GM12878 (cell line): Measurements from ENCODE around the gene TMEM18. TPM values are rescaled to one million over a fixed set of nuclear protein-coding genes. Genes with fewer than 3 reads are reported as not detected.

Experiments
- BCL3 ChIP-seq: IDR thresholded peaks from 2 replicates; pipeline ENCODE4 v1.6.1; 2011; ENCODE audit warnings: borderline replicate concordance, low read depth, mild to moderate bottlenecking, moderate library complexity, low read length; ENCODE audit not compliant: insufficient read depth, poor library complexity, severe bottlenecking
- BHLHE40 ChIP-seq, 2 experiments: fragments of 450-650 bp in 1 of 2; IDR thresholded peaks; 2 replicates each; pipeline ENCODE4 v1.6.1; 2011 to 2017; ENCODE audit warnings: low read depth in 2 of 2, borderline replicate concordance in 1 of 2, improper control_type of control experiment in 1 of 2, low read length in 1 of 2, mild to moderate bottlenecking in 1 of 2
- BRCA1 ChIP-seq: IDR thresholded peaks from 2 replicates; pipeline ENCODE4 v1.6.1; 2011; ENCODE audit warnings: low read depth, low read length, improper control_type of control experiment
- CEBPZ ChIP-seq: fragments of 150-350 bp; IDR thresholded peaks from 2 replicates; pipeline ENCODE4 v1.6.1; 2016; ENCODE audit warnings: low read depth, low read length
- CREM ChIP-seq: IDR thresholded peaks from 2 replicates; pipeline ENCODE4 v1.6.1; 2014; ENCODE audit warnings: antibody characterized with exemption, low read depth
- ETV6 ChIP-seq, 2 experiments: fragments of 450-650 bp in 1 of 2; IDR thresholded peaks in 1 of 2; conservative IDR thresholded peaks in 1 of 2; 2 replicates each; pipeline ENCODE4 v1.6.1; 2014; ENCODE audit warnings: antibody characterized with exemption in 1 of 2, borderline replicate concordance in 1 of 2, low read depth in 1 of 2, mild to moderate bottlenecking in 1 of 2, moderate library complexity in 1 of 2
- FOS ChIP-seq: IDR thresholded peaks from 3 replicates; pipeline ENCODE4 v1.6.1; 2011; ENCODE audit warnings: borderline replicate concordance; ENCODE audit not compliant: insufficient read length; ENCODE audit errors: extremely low read depth
- IRF3 ChIP-seq: fragments of 450-650 bp; IDR thresholded peaks from 2 replicates; pipeline ENCODE4 v1.6.1; 2014; ENCODE audit warnings: mild to moderate bottlenecking
- JUND ChIP-seq: IDR thresholded peaks from 2 replicates; pipeline ENCODE4 v1.6.1; 2012; ENCODE audit warnings: low read depth, mild to moderate bottlenecking, low read length, improper control_type of control experiment, moderate library complexity
- MEF2B ChIP-seq: fragments of 450-650 bp; IDR thresholded peaks from 2 replicates; pipeline ENCODE4 v1.6.1; 2018; ENCODE audit warnings: mild to moderate bottlenecking, moderate library complexity; ENCODE audit not compliant: partially characterized antibody, poor library complexity, severe bottlenecking
- MXI1 ChIP-seq: fragments of 150-350 bp; IDR thresholded peaks from 2 replicates; pipeline ENCODE4 v1.6.1; 2011; ENCODE audit warnings: low read depth, mild to moderate bottlenecking, inconsistent platforms, low read length, improper control_type of control experiment
- PBX3 ChIP-seq: IDR thresholded peaks from 2 replicates; pipeline ENCODE4 v1.6.1; 2011; ENCODE audit warnings: mild to moderate bottlenecking, low read depth, low read length, moderate library complexity; ENCODE audit not compliant: insufficient replicate concordance
- RELA ChIP-seq: fragments of 450-650 bp; IDR thresholded peaks from 2 replicates; pipeline ENCODE4 v1.8.0; 2014; ENCODE audit warnings: borderline replicate concordance; ENCODE audit not compliant: partially characterized antibody
- TARDBP ChIP-seq: IDR thresholded peaks from 2 replicates; pipeline ENCODE4 v1.6.1; 2016; ENCODE audit warnings: borderline replicate concordance
- ZNF592 ChIP-seq: fragments of 450-650 bp; IDR thresholded peaks from 2 replicates; pipeline ENCODE4 v1.6.1; 2017; ENCODE audit warnings: mild to moderate bottlenecking, moderate library complexity
- polyA plus RNA-seq, 11 experiments: library from polyadenylated mRNA; depleted of rRNA in 4 of 11; unstranded in 6 of 11; stranded (reverse) in 5 of 11; fragments of >200 nt; fragmentation: Nextera tagmentation in 4 of 11; fragmentation: Illumina TruSeq in 1 of 11; extraction: Ambion mirVana in 4 of 11; extraction: Trizol in 1 of 11; gene quantifications; 1 replicate in 1 of 11; 2 replicates in 10 of 11; pipeline versions ENCODE4 v1.2.1 to v1.2.3, GENCODE V29; 2011 to 2016; ENCODE audit warnings: inconsistent platforms in 2 of 11, missing spikeins in 2 of 11, low read depth in 1 of 11
- total RNA-seq, 4 experiments: library from RNA; depleted of rRNA in 3 of 4; stranded (reverse); fragments of >200 nt in 3 of 4; fragmentation: Illumina TruSeq in 1 of 4; extraction: Trizol in 1 of 4; gene quantifications; 2 replicates each; pipeline versions ENCODE4 v1.2.1 to v1.2.3, GENCODE V29; 2013 to 2021

TMEM18 gene
- total and polyA plus RNA-seq, 10 of the 15 experiments (the other 5 are each of a cell fraction or from before 2014, with no cell fraction given) = 11.2 to 56.3 (median 26.0) TPM

GRCh38 chr2:677056-677958 lies at the start of gene TMEM18 (continued):
- TF ChIP-seq BHLHE40 (IDR thresholded peaks at IDR 0.05; ENCODE audit: borderline replicate concordance in 1 of 2, low read depth in 2 of 2, low read length in 1 of 2) (peak; percentile 11 to 70; a peak in 2 of 4 replicates), BRCA1 (peak; percentile 98), ETV6 (conservative IDR thresholded peaks at IDR 0.05 in 1 of 2, IDR thresholded peaks at IDR 0.05 in 1 of 2; ENCODE audit: borderline replicate concordance in 1 of 2, low read depth in 1 of 2) (no peak), BCL3 (no peak), TARDBP (no peak; the same call in 1 of the 2 replicates), IRF3 (no peak; the same call in 1 of the 2 replicates), JUND (no peak), RELA (peak; percentile 67), MEF2B (peak; percentile 57), FOS (no peak), PBX3 (no peak), CEBPZ (no peak), MXI1 (peak; percentile 89), CREM (peak; percentile 6; the same call in 1 of the 2 replicates), ZNF592 (no peak)
